ENCODE data around the gene TMEM53.

TMEM53 gene

GRCh38 chr1:44620072-44620471 is 54.2 kb downstream of the TMEM53 start:
- H3K27me3 ChIP-seq (ENCODE audit: insufficient read depth, low read depth) = no peaks in the 10 kb centered on the region
- no peak overlapping the region for H3K4me2 ChIP-seq
- no peak overlapping the region for H3K4me3 ChIP-seq (IDR thresholded peaks at IDR 0.05; ENCODE audit: insufficient read depth, low read depth, low read length)
- H3K36me3 ChIP-seq (ENCODE audit: insufficient read depth) = no peaks in the 10 kb centered on the region
- no peak overlapping the region for H2AFZ ChIP-seq (ENCODE audit: low read depth)
- no peaks in the 10 kb centered on the region for H3K4me1 ChIP-seq (ENCODE audit: low read depth, poor library complexity, severe bottlenecking)
- TF ChIP-seq CTCF (conservative IDR thresholded peaks at IDR 0.05; ENCODE audit: low read depth, low read length) = no peak
- no peaks in the 10 kb centered on the region for H4K20me1 ChIP-seq (ENCODE audit: insufficient read depth)
- H3K27ac ChIP-seq = no peak overlapping the region
- no peaks in the 10 kb centered on the region for H3K79me2 ChIP-seq (ENCODE audit: insufficient read depth, low read depth)
- no peak overlapping the region for H3K9ac ChIP-seq

- Histone ChIP-seq H3K27me3 (ENCODE audit: insufficient read depth, low read depth) (no peaks in the 10 kb centered on the region), H3K36me3 (ENCODE audit: insufficient read depth) (no peaks in the 10 kb centered on the region), H3K4me2 (no peak overlapping the region), H2AFZ (ENCODE audit: low read depth) (no peak overlapping the region), H3K4me3 (IDR thresholded peaks at IDR 0.05; ENCODE audit: insufficient read depth, low read depth, low read length) (no peak overlapping the region), H4K20me1 (ENCODE audit: insufficient read depth) (no peaks in the 10 kb centered on the region), H3K4me1 (ENCODE audit: low read depth, poor library complexity, severe bottlenecking) (no peaks in the 10 kb centered on the region), H3K27ac (no peak overlapping the region), H3K79me2 (ENCODE audit: insufficient read depth, low read depth) (no peaks in the 10 kb centered on the region), H3K9ac (no peak overlapping the region)
- TF ChIP-seq CTCF (conservative IDR thresholded peaks at IDR 0.05; ENCODE audit: low read depth, low read length) = no peak
These were observed 54.9 kb downstream of the TMEM53 start for GRCh38 chr1:44619261-44619900.

- Histone ChIP-seq H3K4me2 (no peak overlapping the region), H3K27ac (no peak overlapping the region), H3K4me3 (IDR thresholded peaks at IDR 0.05; ENCODE audit: insufficient read depth, low read depth, low read length) (no peak overlapping the region), H3K27me3 (ENCODE audit: insufficient read depth, low read depth) (no peaks in the 10 kb centered on the region), H3K9ac (no peak overlapping the region), H3K79me2 (ENCODE audit: insufficient read depth, low read depth) (no peaks in the 10 kb centered on the region), H4K20me1 (ENCODE audit: insufficient read depth) (no peaks in the 10 kb centered on the region), H2AFZ (ENCODE audit: low read depth) (no peak overlapping the region), H3K36me3 (ENCODE audit: insufficient read depth) (no peaks in the 10 kb centered on the region), H3K4me1 (ENCODE audit: low read depth, poor library complexity, severe bottlenecking) (no peaks in the 10 kb centered on the region)
- TF ChIP-seq CTCF (conservative IDR thresholded peaks at IDR 0.05; ENCODE audit: low read depth, low read length) = no peak
These were observed 56.6 kb downstream of the TMEM53 start for GRCh38 chr1:44617703-44618029.

GRCh38 chr1:44616991-44617702 is 57.1 kb downstream of the TMEM53 start:
- H3K9ac ChIP-seq = no peak overlapping the region
- no peaks in the 10 kb centered on the region for H3K36me3 ChIP-seq (ENCODE audit: insufficient read depth)
- no peaks in the 10 kb centered on the region for H3K79me2 ChIP-seq (ENCODE audit: insufficient read depth, low read depth)
- no peaks in the 10 kb centered on the region for H3K27me3 ChIP-seq (ENCODE audit: insufficient read depth, low read depth)
- no peaks in the 10 kb centered on the region for H4K20me1 ChIP-seq (ENCODE audit: insufficient read depth)
- TF ChIP-seq CTCF (conservative IDR thresholded peaks at IDR 0.05; ENCODE audit: low read depth, low read length) = no peak
- H3K4me2 ChIP-seq = no peak overlapping the region
- H3K4me1 ChIP-seq (ENCODE audit: low read depth, poor library complexity, severe bottlenecking) = no peaks in the 10 kb centered on the region
- no peak overlapping the region for H2AFZ ChIP-seq (ENCODE audit: low read depth)
- no peak overlapping the region for H3K4me3 ChIP-seq (IDR thresholded peaks at IDR 0.05; ENCODE audit: insufficient read depth, low read depth, low read length)
- H3K27ac ChIP-seq = no peak overlapping the region

Data from KMS-11 (cell line).